PFSK-1 (cell line): ENCODE measurements around the gene ZNF747.

ENCODE experiments used
- FOXP2 ChIP-seq: optimal IDR thresholded peaks from 2 replicates; pipeline ENCODE3; 2011; ENCODE audit warnings: borderline replicate concordance, control low read depth, inconsistent platforms; ENCODE audit not compliant: insufficient read depth; ENCODE audit errors: extremely low read length, extremely low read depth
- POLR2AphosphoS5 ChIP-seq: IDR thresholded peaks from 2 replicates; pipeline ENCODE4 v1.6.1; 2012; ENCODE audit warnings: low read depth, mild to moderate bottlenecking, control low read depth, low read length, moderate library complexity
- SIN3A ChIP-seq: IDR thresholded peaks from 2 replicates; pipeline ENCODE4 v1.6.1; 2012; ENCODE audit warnings: mild to moderate bottlenecking, low read length, moderate library complexity, borderline replicate concordance; ENCODE audit not compliant: insufficient read depth
- TAF1 ChIP-seq: IDR thresholded peaks from 2 replicates; pipeline ENCODE4 v1.6.1; 2012; ENCODE audit warnings: low read length, control low read depth, borderline replicate concordance; ENCODE audit not compliant: insufficient read depth
- TF ChIP-seq, protein P1 (sequence below), 2 experiments: IDR thresholded peaks; 2 replicates each; pipeline versions ENCODE4 v1.6.1 to v1.8.0; 2011 to 2012; ENCODE audit warnings: low read depth in 2 of 2, low read length in 2 of 2, control low read depth in 1 of 2, inconsistent platforms in 1 of 2, mild to moderate bottlenecking in 1 of 2, moderate library complexity in 1 of 2; ENCODE audit not compliant: insufficient read depth in 1 of 2

Gene ZNF747

GRCh38 chr16:30491229-30491628 is 43.4 kb downstream of the ZNF747 start:
- TF ChIP-seq FOXP2 (no peak), POLR2AphosphoS5 (no peak), SIN3A (no peak), TAF1 (no peak)
- TF ChIP-seq, protein P1, sequence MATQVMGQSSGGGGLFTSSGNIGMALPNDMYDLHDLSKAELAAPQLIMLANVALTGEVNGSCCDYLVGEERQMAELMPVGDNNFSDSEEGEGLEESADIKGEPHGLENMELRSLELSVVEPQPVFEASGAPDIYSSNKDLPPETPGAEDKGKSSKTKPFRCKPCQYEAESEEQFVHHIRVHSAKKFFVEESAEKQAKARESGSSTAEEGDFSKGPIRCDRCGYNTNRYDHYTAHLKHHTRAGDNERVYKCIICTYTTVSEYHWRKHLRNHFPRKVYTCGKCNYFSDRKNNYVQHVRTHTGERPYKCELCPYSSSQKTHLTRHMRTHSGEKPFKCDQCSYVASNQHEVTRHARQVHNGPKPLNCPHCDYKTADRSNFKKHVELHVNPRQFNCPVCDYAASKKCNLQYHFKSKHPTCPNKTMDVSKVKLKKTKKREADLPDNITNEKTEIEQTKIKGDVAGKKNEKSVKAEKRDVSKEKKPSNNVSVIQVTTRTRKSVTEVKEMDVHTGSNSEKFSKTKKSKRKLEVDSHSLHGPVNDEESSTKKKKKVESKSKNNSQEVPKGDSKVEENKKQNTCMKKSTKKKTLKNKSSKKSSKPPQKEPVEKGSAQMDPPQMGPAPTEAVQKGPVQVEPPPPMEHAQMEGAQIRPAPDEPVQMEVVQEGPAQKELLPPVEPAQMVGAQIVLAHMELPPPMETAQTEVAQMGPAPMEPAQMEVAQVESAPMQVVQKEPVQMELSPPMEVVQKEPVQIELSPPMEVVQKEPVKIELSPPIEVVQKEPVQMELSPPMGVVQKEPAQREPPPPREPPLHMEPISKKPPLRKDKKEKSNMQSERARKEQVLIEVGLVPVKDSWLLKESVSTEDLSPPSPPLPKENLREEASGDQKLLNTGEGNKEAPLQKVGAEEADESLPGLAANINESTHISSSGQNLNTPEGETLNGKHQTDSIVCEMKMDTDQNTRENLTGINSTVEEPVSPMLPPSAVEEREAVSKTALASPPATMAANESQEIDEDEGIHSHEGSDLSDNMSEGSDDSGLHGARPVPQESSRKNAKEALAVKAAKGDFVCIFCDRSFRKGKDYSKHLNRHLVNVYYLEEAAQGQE (IDR thresholded peaks at IDR 0.05; ENCODE audit: insufficient read depth in 1 of 2, low read depth in 2 of 2, low read length in 2 of 2), result no peak

GRCh38 chr16:30490210-30490609 is 44.4 kb downstream of the ZNF747 start:
- no peak for TF ChIP-seq TAF1
- TF ChIP-seq, protein P1 (IDR thresholded peaks at IDR 0.05; ENCODE audit: insufficient read depth in 1 of 2, low read depth in 2 of 2, low read length in 2 of 2), result no peak
- TF ChIP-seq POLR2AphosphoS5, result no peak
- TF ChIP-seq SIN3A, result no peak
- TF ChIP-seq FOXP2, result no peak

DNA sequence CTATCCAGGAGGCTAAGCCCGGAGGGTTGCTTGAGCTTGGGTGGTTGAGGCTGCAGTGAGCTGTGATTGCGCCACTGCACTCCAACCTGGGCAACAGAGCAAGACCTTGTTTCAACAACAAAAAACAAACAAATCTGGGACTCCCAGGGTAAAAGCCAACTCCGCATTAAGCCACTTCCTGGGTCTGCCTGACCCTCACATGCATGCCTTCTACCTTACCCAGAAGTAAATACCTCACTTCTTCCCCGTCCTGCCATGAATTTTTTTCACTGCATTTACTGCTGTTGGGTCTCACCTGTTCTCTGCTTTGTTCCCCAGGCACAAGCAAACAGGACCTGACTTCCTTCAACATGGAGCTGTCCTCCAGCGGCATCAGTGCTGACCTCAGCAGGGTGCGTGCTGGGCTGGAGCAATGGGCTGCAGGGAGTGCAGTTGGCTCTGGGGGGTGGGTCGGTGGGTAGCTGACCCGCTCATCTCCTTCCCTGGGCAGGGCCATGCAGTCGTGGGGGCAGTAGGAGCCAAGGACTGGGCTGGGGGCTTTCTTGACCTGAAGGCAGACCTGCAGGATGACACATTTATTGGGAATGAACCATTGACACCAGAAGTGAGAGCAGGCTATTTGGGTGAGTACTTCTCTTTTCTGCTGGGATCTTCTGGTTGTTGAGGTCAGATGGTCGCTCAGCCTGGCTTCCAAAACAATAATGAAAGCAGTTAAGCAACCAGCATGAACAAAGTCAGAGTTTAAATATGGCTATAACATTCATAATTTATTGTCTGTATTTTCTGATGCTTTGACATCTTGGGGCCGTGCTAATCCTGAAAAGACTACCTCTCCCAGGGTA is 45.7 kb downstream of the ZNF747 start:
- no peak for TF ChIP-seq SIN3A
- TF ChIP-seq, protein P1 (IDR thresholded peaks at IDR 0.05; ENCODE audit: insufficient read depth in 1 of 2, low read depth in 2 of 2, low read length in 2 of 2), result no peak
- no peak for TF ChIP-seq FOXP2
- no peak for TF ChIP-seq POLR2AphosphoS5
- TF ChIP-seq TAF1, result no peak

DNA sequence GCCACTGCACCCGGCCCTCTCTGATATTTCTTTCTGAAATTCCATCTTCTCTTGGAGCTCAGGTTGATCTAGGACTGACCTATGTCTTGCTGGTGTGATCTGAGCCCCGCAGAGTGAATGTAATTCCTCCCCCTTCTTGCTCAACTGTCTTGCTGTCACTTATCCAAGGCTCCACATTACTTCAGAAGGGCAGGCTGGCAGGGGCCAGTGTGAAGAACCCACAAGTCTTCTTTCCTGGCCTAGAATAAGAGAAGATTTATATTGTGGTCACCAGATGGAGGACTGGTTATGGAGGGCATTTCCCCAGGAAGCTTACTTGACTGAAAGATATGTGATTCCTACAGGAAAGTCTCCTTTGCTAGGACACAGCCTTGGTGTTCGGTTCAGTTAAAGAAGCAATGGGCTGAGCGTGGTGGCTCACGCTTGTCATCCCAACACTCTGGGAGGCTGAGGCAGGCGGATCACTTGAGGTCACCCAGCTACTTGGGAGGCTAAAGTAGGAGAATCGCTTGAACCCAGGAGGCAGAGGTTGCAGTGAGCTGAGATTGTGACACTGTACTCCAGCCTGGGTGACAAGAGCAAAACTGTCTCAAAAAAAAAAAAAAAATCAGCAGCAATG is 48.7 kb downstream of the ZNF747 start:
- TF ChIP-seq TAF1 (no peak), POLR2AphosphoS5 (no peak), SIN3A (no peak), FOXP2 (no peak)
- TF ChIP-seq, protein P1 (IDR thresholded peaks at IDR 0.05; ENCODE audit: insufficient read depth in 1 of 2, low read depth in 2 of 2, low read length in 2 of 2), result no peak
